Caco-2 (cell line): Measurements from ENCODE around the gene SPATA16. TPM values are rescaled to one million over a fixed set of nuclear protein-coding genes. Genes with fewer than 3 reads are reported as not detected.

Source experiments
- BruUV-seq: library from RNA; stranded (reverse); fragments of 400-500 nt; replicated peaks from 2 replicates; lab custom pipeline; 2021; lab: Mats Ljungman, UMichigan
- CTCF ChIA-PET: fragments of 300-600 bp; sonication (Branson Sonifier 250); formaldehyde crosslinking; loops from one replicate; lab custom pipeline; 2022; ENCODE audit warnings: antibody characterized with exemption; lab: Charles Lee
- POLR2A ChIA-PET: fragments of 300-600 bp; sonication (Branson Sonifier 250); formaldehyde crosslinking; loops from one replicate; lab custom pipeline; 2022; ENCODE audit warnings: antibody characterized with exemption; lab: Charles Lee
- DNase-seq, 2 experiments: peaks; one replicate each; pipeline versions ENCODE4 v3.0.0 to v3.0.0-alpha.2; 2020 to 2022
- H3K27me3 ChIP-seq: replicated peaks from 2 replicates; pipeline ENCODE4 v1.6.0; 2011; ENCODE audit warnings: low read length; ENCODE audit not compliant: control insufficient read depth, insufficient read depth
- H3K36me3 ChIP-seq: 2 replicates; pipeline ENCODE4 v1.5.1; 2011; ENCODE audit warnings: low read length; ENCODE audit not compliant: control insufficient read depth, insufficient read depth
- H3K4me1 ChIP-seq: fragments of 250-450 bp; sonication (Bioruptor Pico); 2 replicates; pipeline ENCODE4 v1.5.1; 2020; ENCODE audit warnings: mild to moderate bottlenecking
- H3K4me3 ChIP-seq: 2 replicates; pipeline ENCODE4 v1.5.1; 2011; ENCODE audit warnings: low read depth, mild to moderate bottlenecking, control low read depth, low read length
- H3K9me3 ChIP-seq: fragments of 250-450 bp; sonication (Bioruptor Pico); 2 replicates; pipeline ENCODE4 v1.5.1; 2020; ENCODE audit warnings: mild to moderate bottlenecking, moderate library complexity
- H3K27ac Mint-ChIP-seq: one replicate; pipeline ENCODE4 v1.8.0; 2022; ENCODE audit warnings: mixed read lengths; ENCODE audit not compliant: unreplicated experiment
- H3K27me3 Mint-ChIP-seq: one replicate; pipeline ENCODE4 v1.8.0; 2022; ENCODE audit warnings: mixed read lengths; ENCODE audit not compliant: insufficient read depth, unreplicated experiment
- H3K36me3 Mint-ChIP-seq: one replicate; pipeline ENCODE4 v1.8.0; 2022; ENCODE audit warnings: mild to moderate bottlenecking, mixed read lengths; ENCODE audit not compliant: insufficient read depth, unreplicated experiment
- H3K4me1 Mint-ChIP-seq: one replicate; pipeline ENCODE4 v1.8.0; 2022; ENCODE audit warnings: low read depth, mixed read lengths; ENCODE audit not compliant: unreplicated experiment
- H3K4me3 Mint-ChIP-seq: one replicate; pipeline ENCODE4 v1.8.0; 2022; ENCODE audit warnings: mild to moderate bottlenecking, moderate library complexity, mixed read lengths; ENCODE audit not compliant: unreplicated experiment
- H3K9me3 Mint-ChIP-seq: one replicate; pipeline ENCODE4 v1.8.0; 2022; ENCODE audit warnings: mixed read lengths; ENCODE audit not compliant: unreplicated experiment
- intact Hi-C: fragments of 100-400 bp; cut with micrococcal nuclease; formaldehyde crosslinking; loops from one replicate; pipeline ENCODE4 v1.10.0; 2022; ENCODE audit not compliant: unreplicated experiment
- total RNA-seq: library from RNA; stranded (reverse); gene quantifications from 2 replicates; pipeline ENCODE4 v1.2.3, GENCODE V29; 2022
- TF ChIP-seq, protein P1 (sequence below), 2 experiments: fragments of 200-600 bp in 1 of 2; IDR thresholded peaks; 1 replicate in 1 of 2; 2 replicates in 1 of 2; pipeline versions ENCODE4 v1.5.1 to v1.8.0; 2011 to 2022; ENCODE audit warnings: antibody characterized with exemption in 1 of 2, control low read depth in 1 of 2, inconsistent platforms in 1 of 2, low read depth in 1 of 2, low read length in 1 of 2, mild to moderate bottlenecking in 1 of 2, moderate library complexity in 1 of 2; ENCODE audit not compliant: insufficient read depth in 1 of 2, severe bottlenecking in 1 of 2, unreplicated experiment in 1 of 2

Gene SPATA16
- total RNA-seq, 1 experiment from 2014 or later: not detected

DNA sequence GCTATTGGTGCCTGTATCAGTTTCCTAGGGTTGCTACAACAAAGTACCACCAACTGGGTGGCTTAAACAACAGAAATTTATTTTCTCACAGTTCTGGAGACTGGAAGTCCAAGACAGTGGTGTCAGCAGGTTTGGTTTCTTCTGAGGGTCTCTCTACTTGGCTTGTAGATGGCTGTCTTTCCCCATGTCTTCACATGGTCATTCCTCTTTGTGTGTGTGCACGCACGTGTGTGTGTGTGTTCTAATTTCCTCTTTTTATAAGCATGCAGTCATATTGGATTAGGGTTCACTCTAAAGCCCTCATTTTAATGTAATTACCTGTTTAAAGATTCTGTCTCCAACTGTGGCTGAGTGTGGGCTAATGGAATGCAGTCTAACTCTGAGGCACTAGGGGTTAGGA lies 182.5 kb downstream of the SPATA16 start:
- no peaks in the 10 kb centered on the region for H3K27me3 ChIP-seq
- H3K4me1 ChIP-seq: no peaks in the 10 kb centered on the region
- TF ChIP-seq, protein P1, sequence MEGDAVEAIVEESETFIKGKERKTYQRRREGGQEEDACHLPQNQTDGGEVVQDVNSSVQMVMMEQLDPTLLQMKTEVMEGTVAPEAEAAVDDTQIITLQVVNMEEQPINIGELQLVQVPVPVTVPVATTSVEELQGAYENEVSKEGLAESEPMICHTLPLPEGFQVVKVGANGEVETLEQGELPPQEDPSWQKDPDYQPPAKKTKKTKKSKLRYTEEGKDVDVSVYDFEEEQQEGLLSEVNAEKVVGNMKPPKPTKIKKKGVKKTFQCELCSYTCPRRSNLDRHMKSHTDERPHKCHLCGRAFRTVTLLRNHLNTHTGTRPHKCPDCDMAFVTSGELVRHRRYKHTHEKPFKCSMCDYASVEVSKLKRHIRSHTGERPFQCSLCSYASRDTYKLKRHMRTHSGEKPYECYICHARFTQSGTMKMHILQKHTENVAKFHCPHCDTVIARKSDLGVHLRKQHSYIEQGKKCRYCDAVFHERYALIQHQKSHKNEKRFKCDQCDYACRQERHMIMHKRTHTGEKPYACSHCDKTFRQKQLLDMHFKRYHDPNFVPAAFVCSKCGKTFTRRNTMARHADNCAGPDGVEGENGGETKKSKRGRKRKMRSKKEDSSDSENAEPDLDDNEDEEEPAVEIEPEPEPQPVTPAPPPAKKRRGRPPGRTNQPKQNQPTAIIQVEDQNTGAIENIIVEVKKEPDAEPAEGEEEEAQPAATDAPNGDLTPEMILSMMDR (IDR thresholded peaks at IDR 0.05; ENCODE audit: insufficient read depth in 1 of 2, low read depth in 1 of 2, low read length in 1 of 2, severe bottlenecking in 1 of 2, unreplicated experiment in 1 of 2): no peak
- no peaks in the 10 kb centered on the region for H3K9me3 ChIP-seq
- no peaks in the 10 kb centered on the region for H3K4me1 Mint-ChIP-seq
- CTCF ChIA-PET: no interaction called here
- H3K4me3 ChIP-seq: no peak overlapping the region
- H3K27ac Mint-ChIP-seq: no peak overlapping the region
- H3K4me3 Mint-ChIP-seq: no peak overlapping the region
- H3K9me3 Mint-ChIP-seq: no peaks in the 10 kb centered on the region
- no peaks in the 10 kb centered on the region for H3K36me3 ChIP-seq
- POLR2A ChIA-PET: no interaction called here
- no peaks in the 10 kb centered on the region for H3K36me3 Mint-ChIP-seq
- H3K27me3 Mint-ChIP-seq: peaks cover 11% of the 10 kb centered on the region
- no TSS peak for BruUV-seq
- DNase-seq: no peak
- intact Hi-C loops: no loop called here

- no TSS peak for BruUV-seq
- TF ChIP-seq, protein P1 (IDR thresholded peaks at IDR 0.05; ENCODE audit: insufficient read depth in 1 of 2, low read depth in 1 of 2, low read length in 1 of 2, severe bottlenecking in 1 of 2, unreplicated experiment in 1 of 2): no peak
These were observed 187.5 kb downstream of the SPATA16 start for GRCh38 chr3:172953571-172953970.

DNA sequence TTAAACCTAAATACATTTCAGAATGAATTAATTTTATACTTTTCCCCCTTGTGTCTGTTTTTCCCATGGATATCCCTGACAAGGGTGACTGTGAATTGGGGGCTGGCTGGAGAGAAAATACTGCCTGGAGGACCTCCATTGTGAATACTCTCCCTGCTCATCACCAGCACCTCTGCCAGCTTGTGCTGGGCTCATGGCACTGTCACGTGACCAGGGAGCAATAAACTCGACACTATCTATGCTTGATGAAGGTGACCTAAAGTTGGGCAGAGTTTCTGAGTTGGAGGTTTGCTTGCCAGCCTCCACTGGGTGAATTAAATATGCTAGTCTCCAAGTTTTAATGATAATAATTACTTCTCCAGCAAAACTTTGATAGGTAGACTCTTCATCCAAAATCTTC lies 189.5 kb downstream of the SPATA16 start:
- peaks cover 16% of the 10 kb centered on the region for H3K27me3 Mint-ChIP-seq
- TF ChIP-seq, protein P1 (IDR thresholded peaks at IDR 0.05; ENCODE audit: insufficient read depth in 1 of 2, low read depth in 1 of 2, low read length in 1 of 2, severe bottlenecking in 1 of 2, unreplicated experiment in 1 of 2): no peak
- CTCF ChIA-PET: no interaction called here
- no peaks in the 10 kb centered on the region for H3K4me1 Mint-ChIP-seq
- no peak for DNase-seq
- no peak overlapping the region for H3K4me3 Mint-ChIP-seq
- Histone ChIP-seq H3K27me3 (no peaks in the 10 kb centered on the region; the same call in 1 of the 2 replicates), H3K4me1 (no peaks in the 10 kb centered on the region), H3K4me3 (no peak overlapping the region), H3K9me3 (no peaks in the 10 kb centered on the region), H3K36me3 (no peaks in the 10 kb centered on the region)
- POLR2A ChIA-PET: no interaction called here
- no peak overlapping the region for H3K27ac Mint-ChIP-seq
- no peaks in the 10 kb centered on the region for H3K9me3 Mint-ChIP-seq
- no TSS peak for BruUV-seq
- intact Hi-C loops: no loop called here
- H3K36me3 Mint-ChIP-seq: no peaks in the 10 kb centered on the region

More at GRCh38 chr3:172953571-172953970, 187.5 kb downstream of the SPATA16 start:
- Histone ChIP-seq H3K4me3 (no peak overlapping the region), H3K27me3 (no peaks in the 10 kb centered on the region; the same call in 1 of the 2 replicates), H3K36me3 (no peaks in the 10 kb centered on the region), H3K9me3 (no peaks in the 10 kb centered on the region), H3K4me1 (no peaks in the 10 kb centered on the region)
- Mint-ChIP-seq H3K36me3 (no peaks in the 10 kb centered on the region), H3K4me3 (no peak overlapping the region), H3K9me3 (no peaks in the 10 kb centered on the region), H3K27ac (no peak overlapping the region), H3K4me1 (no peaks in the 10 kb centered on the region), H3K27me3 (peaks cover 19% of the 10 kb centered on the region)
- CTCF ChIA-PET: no interaction called here
- POLR2A ChIA-PET: no interaction called here
- no peak for DNase-seq
- intact Hi-C loops: no loop called here
